Lung (tissue), 12 donors: ENCODE measurements around the gene FRMPD4. TPM values are rescaled to one million over a fixed set of nuclear protein-coding genes. Genes with fewer than 3 reads are reported as not detected.

ENCODE experiments used
- ATAC-seq: fragments of 200-7000 bp; cut with Tn5 transposase; one replicate; pipeline ENCODE4 v1.9.1; 2020; ENCODE audit warnings: moderate number of reproducible peaks; ENCODE audit not compliant: insufficient read depth, low FRiP score
- DNase-seq, 3 donors: peaks; one replicate each; pipeline ENCODE4 v3.0.0-alpha.2; 2013 to 2017
- H3K27ac ChIP-seq, 2 donors: one replicate each; pipeline ENCODE4 v1.5.1; 2013; ENCODE audit warnings: mild to moderate bottlenecking in 2 of 2, moderate library complexity in 2 of 2, control low read depth in 1 of 2, inconsistent platforms in 1 of 2, low read depth in 1 of 2, low read length in 1 of 2
- H3K27me3 ChIP-seq, 3 donors: one replicate each; pipeline ENCODE4 v1.5.1; 2013; ENCODE audit warnings: low read length in 2 of 3; ENCODE audit not compliant: control insufficient read depth in 3 of 3, insufficient read depth in 3 of 3
- H3K36me3 ChIP-seq, 4 donors: one replicate each; pipeline ENCODE4 v1.5.1; 2013; ENCODE audit warnings: low read length in 4 of 4, mild to moderate bottlenecking in 1 of 4, moderate library complexity in 1 of 4; ENCODE audit not compliant: control insufficient read depth in 4 of 4, insufficient read depth in 4 of 4
- H3K4me1 ChIP-seq, 5 donors: one replicate each; pipeline ENCODE4 v1.5.1; 2013; ENCODE audit warnings: low read length in 5 of 5, mild to moderate bottlenecking in 2 of 5, moderate library complexity in 1 of 5; ENCODE audit not compliant: control insufficient read depth in 5 of 5, insufficient read depth in 5 of 5
- H3K4me3 ChIP-seq: one replicate; pipeline ENCODE4 v1.5.1; 2013; ENCODE audit warnings: mild to moderate bottlenecking, control low read depth, moderate library complexity
- H3K9ac ChIP-seq, 2 donors: one replicate each; pipeline ENCODE4 v1.5.1; 2013; ENCODE audit warnings: low read length in 2 of 2, control low read depth in 1 of 2; ENCODE audit not compliant: insufficient read depth in 1 of 2
- H3K9me3 ChIP-seq, 4 donors: one replicate each; pipeline ENCODE4 v1.5.1; 2013; ENCODE audit warnings: low read length in 3 of 4, mild to moderate bottlenecking in 1 of 4, moderate library complexity in 1 of 4; ENCODE audit not compliant: control insufficient read depth in 4 of 4, insufficient read depth in 3 of 4
- CTCF ChIP-seq: IDR thresholded peaks from 2 replicates; pipeline ENCODE4 v1.5.1; 2012; ENCODE audit warnings: mild to moderate bottlenecking; ENCODE audit errors: control extremely low read depth, extremely low read depth
- WGBS, 2 donors: extraction: QIAGEN DNeasy Blood & Tissue Kit; methylation state at CpG; one replicate each; pipeline ENCODE4 v1.1.7; 2013; 5-methylcytosine and 5-hydroxymethylcytosine counted together
- polyA plus RNA-seq, 2 donors: library from polyadenylated mRNA; stranded (reverse); fragments of 200-250 nt; gene quantifications; one replicate each; pipeline ENCODE4 v1.2.1, GENCODE V29; 2013
- total RNA-seq, 2 donors: library from RNA; depleted of rRNA in 1 of 2; stranded (reverse); fragments of >200 nt in 1 of 2; gene quantifications; one replicate each; pipeline ENCODE4 v1.2.1, GENCODE V29; 2014 to 2021
- donor health status: control.
- donor health status: control.
- donor health status: Bipolar disorder and iron deficiency.
- donor health status: healthy.
- donor health status: DM: yes; HTN: yes; CAD: no.

The FRMPD4 gene
- total and polyA plus RNA-seq, 4 donors: 0.01 to 0.43 (median 0.03) TPM

DNA sequence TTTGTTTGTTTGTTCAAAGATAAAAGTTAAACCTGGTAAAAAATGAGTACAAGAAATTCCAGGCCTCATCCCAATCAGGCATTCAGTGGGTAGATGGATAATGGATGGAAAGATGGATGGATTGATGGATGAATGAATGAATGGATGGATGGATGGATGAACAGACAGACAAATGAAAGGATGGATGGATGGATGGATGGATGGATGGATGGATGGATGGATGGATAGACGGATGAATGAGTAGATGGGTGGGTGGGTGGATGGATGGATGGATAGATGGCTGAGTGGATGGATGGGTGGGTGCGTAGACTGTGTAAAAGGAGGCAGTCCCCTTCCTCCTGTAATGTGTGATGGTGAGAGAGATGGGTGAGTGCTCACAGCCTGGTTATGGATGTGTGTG, 206.7 kb downstream of the FRMPD4 start:
- DNase-seq (no peak), ATAC-seq (no peak)
- Histone ChIP-seq H3K9me3 (no peaks in the 10 kb centered on the region), H3K27ac (no peak overlapping the region), H3K36me3 (no peaks in the 10 kb centered on the region), H3K4me3 (no peak overlapping the region), H3K4me1 (no peaks in the 10 kb centered on the region), H3K9ac (no peak overlapping the region), H3K27me3 (peaks cover 3 to 22% (median 21%) of the 10 kb centered on the region in 3 donors)
- TF ChIP-seq CTCF: no peak
- WGBS, 2 donors: 77 to 83% methylated on average over 2 of the region's 2 CpGs

- H3K9me3 ChIP-seq: no peaks in the 10 kb centered on the region
- H3K4me1 ChIP-seq: no peaks in the 10 kb centered on the region
- WGBS, 2 donors: 35 to 45% methylated on average over 8 of the region's 8 CpGs
- no peaks in the 10 kb centered on the region for H3K36me3 ChIP-seq
- no peak for DNase-seq
- H3K27me3 ChIP-seq: peaks cover 0 to 28% (median 20%) of the 10 kb centered on the region in 3 donors
- no peak overlapping the region for H3K4me3 ChIP-seq
- no peak overlapping the region for H3K9ac ChIP-seq
- no peak for TF ChIP-seq CTCF
- H3K27ac ChIP-seq: no peak overlapping the region
- no peak for ATAC-seq
These were observed 210.9 kb downstream of the FRMPD4 start for GRCh38 chrX:12349201-12349600.

DNA sequence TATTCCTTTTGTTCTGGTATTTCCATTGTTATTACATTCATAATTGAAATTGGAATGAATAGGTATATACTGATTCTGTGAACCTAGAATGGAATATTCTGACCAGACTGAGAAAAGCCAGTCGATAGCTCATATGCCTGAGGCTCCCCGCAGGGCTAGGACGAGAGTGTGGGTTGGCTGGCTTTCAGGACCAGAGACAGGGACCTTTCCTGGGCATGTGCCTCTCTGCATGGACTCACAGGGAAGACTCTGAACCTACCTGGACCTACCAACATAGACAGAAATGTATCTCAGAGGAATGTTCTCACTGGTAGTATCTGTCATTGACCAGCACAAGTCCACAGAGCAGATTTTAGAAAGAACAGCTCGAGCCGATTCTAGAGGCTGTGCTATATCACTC, 214.6 kb downstream of the FRMPD4 start:
- Histone ChIP-seq H3K4me1 (no peaks in the 10 kb centered on the region), H3K27me3 (peaks cover 4 to 44% (median 27%) of the 10 kb centered on the region in 3 donors), H3K9ac (no peak overlapping the region), H3K27ac (no peak overlapping the region), H3K9me3 (no peaks in the 10 kb centered on the region), H3K36me3 (no peaks in the 10 kb centered on the region), H3K4me3 (no peak overlapping the region)
- ATAC-seq: no peak
- 76 to 77% methylated on average over 5 of the region's 5 CpGs for WGBS, 2 donors
- no peak for TF ChIP-seq CTCF
- DNase-seq: no peak

GRCh38 chrX:12360383-12360782, 222.1 kb downstream of the FRMPD4 start:
- ATAC-seq: no peak
- WGBS, 2 donors: 51 to 82% methylated on average over 2 of the region's 2 CpGs
- no peak overlapping the region for H3K9ac ChIP-seq

More at GRCh38 chrX:12360383-12360782, 222.1 kb downstream of the FRMPD4 start:
- Histone ChIP-seq H3K4me3 (no peak overlapping the region), H3K27me3 (peaks cover 4 to 29% (median 15%) of the 10 kb centered on the region in 3 donors), H3K4me1 (no peaks in the 10 kb centered on the region), H3K36me3 (no peaks in the 10 kb centered on the region), H3K9me3 (peaks cover 0 to 2% (median 0%) of the 10 kb centered on the region in 4 donors), H3K27ac (no peak overlapping the region)
- TF ChIP-seq CTCF: no peak
- DNase-seq: no peak
